NCI-H2227 treated with DMSO at 0.1 percent for 48 hours (cell line): ENCODE results near the gene RAB44.
A peak's percentile ranks its signal among the peaks of the same experiment; 100 is the strongest.

ENCODE experiments used
- DNase-seq: peaks from one replicate; lab custom pipeline; 2025; lab: John Stamatoyannopoulos, UW

The RAB44 gene

DNA sequence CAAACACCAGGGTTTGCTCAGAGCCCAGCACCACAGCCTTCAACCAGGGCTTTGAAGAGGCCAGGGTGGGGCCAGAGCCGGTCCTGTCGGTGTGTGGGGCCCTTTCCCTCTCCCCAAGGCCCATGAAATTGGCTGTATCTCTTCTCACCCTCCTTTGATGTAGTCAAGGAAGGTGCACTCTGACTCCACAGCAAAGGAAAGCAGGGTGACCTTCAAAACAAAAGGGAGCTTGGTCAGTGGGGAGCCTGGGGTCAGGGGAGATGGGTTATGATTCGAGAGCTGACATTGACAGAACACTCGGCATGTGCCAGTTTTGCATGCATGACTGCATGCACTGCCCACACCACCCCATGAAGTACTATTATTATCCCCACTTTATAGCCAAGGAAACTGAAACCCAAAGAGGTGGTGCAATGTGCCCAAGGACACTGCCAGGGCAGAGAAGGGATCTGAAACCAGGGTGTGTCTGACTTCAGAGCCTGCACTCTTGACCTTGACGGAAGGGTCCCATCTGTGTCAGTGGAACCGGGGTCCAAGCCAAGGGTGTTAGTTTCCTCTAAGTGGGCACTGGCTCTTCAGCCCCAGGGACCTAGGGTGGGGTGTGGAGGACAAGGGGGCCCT, 55.4 kb downstream of the RAB44 start:
- DNase-seq, result no peak

DNA sequence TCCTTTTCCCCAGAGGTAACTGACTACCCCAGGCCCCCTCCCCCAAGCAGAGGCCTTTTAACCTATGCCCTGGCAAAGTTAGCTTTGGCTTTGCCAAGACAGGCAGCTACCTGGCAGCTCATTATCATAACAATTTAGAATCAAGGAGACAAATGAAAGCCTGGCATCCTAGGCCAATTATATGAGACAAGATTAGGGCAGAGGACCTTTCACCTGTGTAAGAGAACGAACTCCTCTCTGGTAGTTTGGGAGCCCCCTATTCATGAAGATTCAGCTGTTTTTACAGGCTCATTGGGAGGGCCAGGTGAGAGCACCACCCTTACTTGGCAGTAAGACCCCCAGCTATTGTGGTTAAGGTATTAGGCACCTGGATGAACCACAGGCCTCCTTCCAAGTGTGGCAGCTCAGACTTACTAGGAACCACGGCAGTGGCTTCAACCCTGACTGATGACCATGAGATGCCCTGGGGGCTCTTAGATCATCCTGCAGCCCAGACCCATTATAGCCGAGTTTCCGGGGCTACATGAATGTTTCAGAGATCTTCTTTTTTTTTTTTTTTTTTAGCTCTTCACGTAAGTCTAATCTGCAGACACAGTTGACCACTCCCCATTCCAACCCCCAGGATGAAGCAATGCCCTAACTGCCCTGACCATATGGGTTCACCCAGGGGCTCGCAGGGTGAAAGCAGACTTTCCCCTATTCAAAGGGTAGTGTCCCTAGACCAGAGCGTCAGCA, 56.2 kb downstream of the RAB44 start:
- no peak for DNase-seq

DNA sequence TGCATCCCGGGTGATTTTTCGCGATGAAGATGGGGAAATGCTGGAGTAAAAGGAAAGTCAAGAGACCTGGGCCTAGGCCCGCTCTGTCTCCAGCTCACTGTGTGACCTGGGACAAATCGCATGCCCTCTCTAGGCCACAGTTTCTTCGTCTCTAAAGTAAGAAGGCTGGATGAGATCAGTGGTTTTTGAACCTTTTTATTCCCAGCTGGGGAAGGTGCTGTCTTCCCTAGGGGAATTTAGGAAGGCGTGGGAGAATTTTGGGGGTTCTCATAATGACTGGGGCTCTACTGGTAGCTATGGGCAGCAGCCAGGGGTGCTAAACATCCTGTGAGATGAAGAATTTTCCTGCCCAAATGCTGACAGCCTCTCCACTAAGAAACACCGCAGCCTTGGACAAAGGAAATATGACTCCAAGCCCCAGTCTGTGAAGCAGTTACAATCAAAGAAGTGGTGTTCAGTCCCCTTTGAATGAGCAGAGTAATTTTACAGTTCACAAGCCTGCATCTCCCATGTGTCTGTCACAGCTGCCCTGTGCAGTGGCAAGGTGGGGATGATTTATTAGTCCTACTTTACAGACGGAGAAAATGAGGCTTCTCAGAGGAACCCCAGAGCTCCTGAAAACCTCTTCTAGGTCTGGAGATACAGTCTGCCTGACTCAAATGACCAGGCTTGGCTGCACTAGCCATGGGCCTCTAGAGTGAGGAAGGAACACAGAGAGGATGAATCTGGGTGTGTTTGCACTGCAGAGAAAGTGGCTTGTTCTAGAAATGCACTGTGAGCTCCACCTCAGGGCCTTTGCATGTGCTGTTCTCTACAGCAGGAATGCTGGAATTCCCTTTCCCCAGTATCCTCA, 57.2 kb downstream of the RAB44 start:
- no peak for DNase-seq

DNA sequence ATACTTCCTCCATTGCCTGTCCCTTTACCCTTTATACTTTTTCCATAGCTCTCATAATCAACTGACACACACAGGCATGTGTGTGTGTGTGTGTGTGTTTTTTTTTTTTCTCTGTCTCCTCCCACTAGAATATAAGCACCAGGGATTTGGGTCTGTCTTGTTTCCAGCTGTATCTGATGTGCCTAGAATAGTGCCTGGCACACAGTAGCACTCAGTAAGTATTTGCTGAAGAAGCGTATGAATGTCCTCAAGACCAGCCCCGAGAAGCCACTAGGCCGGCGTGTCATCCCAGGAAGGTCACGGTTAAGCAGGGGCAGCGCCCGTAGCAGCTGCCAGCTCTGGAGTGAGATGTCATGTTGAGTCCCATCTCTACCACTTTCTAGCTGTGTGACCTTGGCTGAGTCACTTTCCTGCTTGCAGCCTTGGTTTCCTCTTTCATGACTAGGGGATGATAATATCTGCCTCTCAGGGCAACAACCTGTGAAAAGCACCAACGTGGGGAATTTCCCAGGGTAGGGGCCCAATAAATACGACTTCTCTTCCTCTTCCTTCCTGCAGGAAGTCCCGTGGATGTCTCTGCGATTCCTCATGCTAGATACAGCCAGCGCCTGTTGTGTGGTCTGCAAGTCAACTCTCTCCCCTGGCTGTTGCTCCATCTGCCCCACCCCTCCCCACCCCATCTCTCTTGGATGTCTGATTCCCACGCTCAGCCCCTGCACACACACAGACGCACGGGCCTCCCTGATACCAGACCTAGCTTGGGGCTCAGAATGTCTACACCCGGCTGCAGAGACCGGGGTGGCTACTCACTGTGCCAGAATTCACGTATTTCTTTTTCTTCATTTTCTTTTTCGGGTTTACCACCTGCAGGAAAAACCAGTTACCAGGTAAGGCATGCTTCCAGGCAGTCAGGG, 58.1 kb downstream of the RAB44 start:
- no peak for DNase-seq

DNA sequence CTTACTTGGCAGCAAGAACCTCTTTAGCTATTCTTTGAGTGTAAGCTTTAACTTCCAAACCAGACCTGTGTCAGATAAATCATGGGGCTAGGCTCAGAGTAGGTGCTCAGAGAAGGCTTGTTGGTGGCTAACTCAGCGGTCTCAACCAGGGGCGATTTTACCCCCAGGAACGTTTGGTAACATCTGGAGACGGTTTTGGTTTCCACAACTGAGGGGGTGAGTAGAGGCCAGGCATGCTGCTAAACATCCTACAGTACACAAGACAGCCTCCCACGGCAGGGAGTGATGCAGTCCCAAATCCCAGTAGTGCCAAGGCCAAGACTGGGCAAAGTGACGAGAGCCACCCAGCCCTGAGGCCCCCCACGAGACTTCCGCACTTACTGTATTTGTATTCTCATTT, 59.2 kb downstream of the RAB44 start:
- no peak for DNase-seq

DNA sequence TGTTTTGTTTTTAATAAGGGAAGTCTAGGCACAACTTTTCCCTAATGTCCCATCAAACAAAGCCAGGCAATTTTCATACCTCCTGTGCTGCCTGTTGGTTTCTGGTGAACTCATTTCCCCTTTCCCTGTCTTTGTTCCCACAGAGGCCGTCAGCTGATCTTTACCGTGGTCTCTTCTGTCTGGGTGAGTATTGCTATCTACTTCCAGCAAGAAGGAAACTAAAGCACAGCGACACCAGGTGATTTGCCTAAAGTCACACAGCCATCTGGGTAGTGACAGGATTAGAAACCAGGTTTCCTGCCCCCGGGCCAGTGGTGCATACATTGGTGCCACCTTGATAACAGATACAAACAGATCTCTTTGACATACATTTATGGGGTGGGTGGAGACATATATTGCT, 59.6 kb downstream of the RAB44 start:
- DNase-seq, result no peak

DNA sequence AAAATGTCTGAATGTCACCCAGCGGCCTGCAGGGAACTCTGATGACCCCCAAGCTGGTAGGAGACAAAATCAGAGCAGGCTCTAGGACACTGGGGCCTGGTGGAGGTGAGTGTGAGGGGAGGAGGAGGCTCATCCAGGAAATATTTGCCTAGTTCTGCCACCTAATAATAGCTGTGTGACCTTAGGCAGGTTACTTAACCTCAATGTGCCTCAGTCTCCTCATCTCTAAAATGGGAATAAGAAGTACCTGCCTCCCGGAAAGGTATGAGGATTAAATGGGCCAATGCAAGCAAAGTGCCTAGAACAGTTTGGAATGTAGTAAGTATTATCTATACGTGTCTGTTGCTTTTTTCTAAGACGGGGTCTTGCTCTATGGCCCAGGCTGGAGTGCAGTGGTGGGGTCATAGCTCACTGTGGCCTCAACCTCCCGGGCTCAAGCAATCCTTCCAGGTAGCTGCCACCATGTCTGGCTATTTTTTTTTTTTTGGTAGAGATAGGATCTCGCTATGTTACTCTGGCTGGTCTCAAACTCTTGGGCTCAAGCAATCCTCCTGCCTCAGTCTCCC, 60.4 kb downstream of the RAB44 start:
- no peak for DNase-seq

DNA sequence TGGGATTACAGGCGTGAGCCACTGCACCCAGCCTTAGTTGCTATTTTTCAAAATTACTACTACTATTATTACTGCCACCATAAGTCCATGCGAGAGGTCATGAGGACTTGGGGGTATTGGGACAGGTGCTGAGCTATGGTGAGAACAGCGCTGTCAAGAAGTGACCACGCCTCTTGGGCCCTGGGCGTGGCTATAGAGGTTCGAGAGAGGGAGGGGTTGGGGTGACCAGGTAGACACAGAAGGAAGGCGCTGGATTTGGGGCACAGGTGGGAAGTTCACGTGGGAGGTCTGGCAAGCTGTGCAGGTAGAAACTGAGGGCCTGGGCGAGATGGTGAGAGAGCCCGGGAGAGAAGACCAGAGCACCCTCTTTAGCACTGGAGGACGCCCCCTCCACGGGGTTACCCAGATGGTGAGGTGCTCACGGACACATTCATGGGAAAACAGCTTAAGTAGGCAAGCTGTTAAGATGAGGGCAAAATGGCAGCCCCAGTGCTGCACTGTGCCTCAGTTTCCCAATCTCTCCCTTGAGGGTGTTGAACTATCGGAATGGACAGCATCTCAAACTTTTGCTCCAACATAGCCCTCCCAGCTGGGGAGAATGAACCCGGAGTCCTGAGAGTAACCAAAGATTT, 61.0 kb downstream of the RAB44 start:
- no peak for DNase-seq

DNA sequence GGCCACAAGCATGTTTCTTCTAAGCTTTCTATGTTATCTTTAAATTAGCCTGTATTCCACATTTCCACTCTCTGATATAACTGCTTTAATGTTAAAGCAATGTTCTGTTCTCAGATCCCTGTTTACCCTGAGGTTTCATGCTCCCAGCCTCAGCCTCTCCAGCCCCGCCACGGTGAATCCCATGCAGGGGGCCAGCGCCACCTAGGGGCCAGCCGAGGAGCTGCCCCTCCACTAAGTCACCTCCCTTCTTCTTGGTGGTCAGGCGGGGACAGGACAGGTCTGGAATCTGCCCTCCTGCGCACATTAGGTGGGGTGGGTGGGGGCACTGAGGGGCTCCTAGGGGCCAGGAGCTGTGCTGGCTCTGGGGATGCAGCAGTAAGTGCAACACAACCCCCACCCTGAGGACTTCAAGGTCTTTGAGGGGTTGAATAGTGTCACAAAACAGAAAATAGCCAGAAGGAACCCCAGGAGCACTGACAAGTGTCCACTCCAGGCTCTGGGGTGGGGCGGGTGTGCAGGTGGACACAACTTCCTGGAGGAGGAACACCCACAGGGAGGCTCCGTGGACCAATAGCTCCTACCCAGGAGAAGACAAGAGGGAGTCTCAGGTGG, 61.6 kb downstream of the RAB44 start:
- peak; percentile 70 for DNase-seq

DNA sequence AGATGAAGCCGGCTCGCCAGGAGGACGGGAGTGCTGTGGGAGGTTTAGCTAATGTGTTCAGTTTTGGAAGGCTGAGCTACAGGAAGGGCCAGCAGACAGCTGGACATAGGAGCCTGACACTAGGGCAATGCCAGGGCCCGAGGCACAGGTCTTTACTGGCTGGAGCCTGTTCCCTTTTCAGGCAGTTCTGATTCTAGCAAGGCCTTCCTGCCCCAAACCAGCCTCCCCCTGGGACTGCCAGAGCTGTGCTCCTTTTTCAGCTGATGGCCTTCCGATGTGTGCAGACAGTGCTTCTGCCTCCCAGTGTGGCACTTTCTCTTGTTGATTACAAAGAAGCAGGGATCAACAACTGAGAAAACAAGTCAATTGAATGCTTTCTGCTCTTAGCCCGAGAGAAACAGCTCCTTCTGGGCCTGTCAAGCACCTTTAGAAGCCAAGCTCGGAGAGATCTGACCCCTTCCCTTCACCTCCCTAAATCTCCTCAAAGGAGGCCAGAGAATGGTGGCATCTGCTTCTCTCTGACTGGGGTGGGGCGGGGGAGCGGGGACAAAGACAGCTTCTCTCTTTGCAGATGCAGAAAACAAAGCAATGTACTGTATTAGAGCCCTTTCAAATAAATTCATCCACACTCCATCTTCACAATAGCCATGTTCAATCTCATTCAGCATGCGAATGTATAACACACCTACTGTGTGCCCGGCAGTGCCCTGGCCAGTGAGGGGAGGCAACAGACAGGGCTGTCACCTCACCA, 63.2 kb downstream of the RAB44 start:
- DNase-seq, result no peak

DNA sequence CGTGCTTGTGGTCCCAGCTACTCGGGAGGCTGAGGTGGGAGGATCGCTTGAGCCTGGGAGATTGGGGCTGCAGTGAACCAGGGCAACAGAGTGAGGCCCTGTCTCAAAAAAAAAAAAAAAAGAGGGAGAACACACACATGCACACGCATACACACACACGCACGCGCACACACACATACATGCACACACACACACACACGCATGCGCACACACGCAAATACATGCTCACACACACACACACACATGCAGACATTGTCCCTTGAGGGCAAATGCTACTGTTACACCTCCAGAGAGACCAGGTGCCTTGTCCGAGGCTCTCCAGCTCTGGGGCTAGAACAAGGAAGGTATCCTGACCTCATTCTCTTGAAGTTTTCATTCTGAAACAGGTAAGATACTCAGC, 64.5 kb downstream of the RAB44 start:
- DNase-seq, result no peak

DNA sequence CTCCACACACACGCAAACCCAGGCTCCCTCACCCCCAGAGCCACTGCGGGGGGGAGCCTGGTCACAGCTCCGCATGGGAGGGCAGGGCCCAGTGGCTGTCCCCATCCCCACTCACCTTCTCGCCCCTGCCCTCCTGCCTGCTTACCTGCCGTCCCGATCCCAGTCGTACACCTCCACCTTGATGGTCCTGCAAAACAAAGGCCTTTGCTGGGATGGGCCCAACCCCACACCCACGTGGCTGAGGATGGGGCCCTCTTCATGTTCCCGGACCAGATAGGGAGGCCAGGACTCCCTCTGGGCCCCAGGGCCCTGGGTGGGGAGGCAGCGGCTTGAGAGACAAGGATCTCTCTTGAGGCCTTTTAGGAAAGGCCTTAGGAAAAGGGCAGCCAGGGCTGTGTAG, 67.6 kb downstream of the RAB44 start:
- no peak for DNase-seq

DNA sequence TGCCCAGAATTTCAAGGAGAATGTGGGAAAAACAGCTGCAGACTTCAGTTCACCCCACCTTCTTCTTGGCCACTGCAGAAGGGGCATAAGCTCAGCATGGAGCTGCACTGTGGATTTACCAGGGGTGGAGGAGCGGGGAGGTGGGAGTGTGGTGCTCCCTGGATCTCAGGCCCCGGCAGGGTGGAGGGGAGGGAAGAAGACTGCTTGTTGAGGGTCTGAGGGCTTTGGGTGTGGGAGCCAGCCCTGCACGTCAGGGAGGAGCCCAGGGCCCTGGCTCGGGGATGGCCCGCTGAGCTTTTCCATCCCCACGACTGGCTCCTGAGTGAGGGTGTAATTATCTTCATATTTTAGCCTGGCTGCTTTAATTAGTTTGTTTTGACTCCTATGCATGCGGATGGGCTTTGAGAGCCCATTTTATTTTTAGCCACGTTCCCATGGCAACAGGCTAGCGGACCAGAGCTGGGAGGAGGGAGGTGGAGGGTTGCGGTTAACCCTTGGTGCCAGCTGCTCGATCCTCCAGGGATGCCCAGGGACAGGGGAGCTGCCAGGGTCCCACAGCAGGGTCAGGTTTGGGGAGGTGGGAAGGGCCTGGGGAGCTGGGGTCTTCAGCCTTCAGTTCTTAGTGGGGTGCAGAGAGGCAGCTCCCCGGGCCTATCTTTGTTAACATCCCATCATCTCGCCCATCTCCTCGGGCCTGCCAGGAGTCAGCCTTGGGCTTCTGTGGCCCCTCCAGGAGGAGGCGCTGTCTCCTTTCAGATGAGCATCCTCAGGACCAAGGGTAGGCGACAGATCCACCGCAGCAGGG, 68.2 kb downstream of the RAB44 start:
- DNase-seq, result peak; percentile 88

DNA sequence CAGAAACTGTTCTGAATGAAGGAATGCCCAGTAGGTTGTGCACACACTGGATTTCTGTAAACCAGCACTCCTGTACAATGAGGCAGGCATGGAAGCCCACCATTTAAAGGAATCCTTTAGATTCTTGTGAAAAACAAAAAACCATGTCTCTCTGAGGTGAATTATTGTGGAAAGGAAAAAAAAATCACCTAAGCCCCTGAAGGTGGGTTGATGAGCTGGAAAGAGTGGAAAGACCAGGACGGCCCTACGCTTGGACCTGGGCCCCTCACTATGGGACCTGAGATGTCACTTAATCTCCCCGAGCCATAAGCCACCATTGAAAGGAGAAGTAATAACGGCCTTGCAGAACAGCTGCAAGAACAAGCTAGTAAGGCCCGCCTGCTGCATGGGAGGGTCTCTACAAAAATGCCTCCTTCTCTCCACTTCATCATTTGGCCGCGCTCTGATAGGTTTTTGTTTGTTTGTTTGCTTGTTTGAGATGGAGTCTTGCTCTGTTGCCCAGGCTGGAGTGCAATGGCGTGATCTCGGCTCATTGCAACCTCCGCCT, 68.8 kb downstream of the RAB44 start:
- no peak for DNase-seq

DNA sequence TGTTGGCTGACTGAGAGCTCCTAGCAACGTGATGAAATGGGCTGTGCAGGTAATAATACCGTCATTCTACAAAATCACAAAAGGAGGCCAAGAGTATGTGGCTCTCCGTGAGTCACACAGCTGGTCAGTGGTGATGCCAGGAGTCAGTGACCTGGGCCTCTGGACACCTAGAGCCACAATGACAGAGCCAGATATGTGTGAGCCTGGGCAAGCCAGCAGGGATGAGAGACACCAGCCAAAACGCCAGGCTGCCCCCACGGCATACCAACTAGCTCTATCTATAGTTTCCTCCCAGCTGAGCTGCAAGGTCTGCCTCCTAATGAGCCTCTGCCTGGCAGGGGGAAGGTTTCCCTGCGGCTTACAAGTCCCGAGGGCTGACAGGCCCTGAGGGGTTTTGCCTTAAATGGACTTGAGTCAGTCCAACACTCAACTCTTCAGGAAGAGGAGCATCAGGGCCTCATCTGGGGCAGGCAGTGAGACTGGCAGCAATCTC, 71.6 kb downstream of the RAB44 start:
- DNase-seq, result no peak

DNA sequence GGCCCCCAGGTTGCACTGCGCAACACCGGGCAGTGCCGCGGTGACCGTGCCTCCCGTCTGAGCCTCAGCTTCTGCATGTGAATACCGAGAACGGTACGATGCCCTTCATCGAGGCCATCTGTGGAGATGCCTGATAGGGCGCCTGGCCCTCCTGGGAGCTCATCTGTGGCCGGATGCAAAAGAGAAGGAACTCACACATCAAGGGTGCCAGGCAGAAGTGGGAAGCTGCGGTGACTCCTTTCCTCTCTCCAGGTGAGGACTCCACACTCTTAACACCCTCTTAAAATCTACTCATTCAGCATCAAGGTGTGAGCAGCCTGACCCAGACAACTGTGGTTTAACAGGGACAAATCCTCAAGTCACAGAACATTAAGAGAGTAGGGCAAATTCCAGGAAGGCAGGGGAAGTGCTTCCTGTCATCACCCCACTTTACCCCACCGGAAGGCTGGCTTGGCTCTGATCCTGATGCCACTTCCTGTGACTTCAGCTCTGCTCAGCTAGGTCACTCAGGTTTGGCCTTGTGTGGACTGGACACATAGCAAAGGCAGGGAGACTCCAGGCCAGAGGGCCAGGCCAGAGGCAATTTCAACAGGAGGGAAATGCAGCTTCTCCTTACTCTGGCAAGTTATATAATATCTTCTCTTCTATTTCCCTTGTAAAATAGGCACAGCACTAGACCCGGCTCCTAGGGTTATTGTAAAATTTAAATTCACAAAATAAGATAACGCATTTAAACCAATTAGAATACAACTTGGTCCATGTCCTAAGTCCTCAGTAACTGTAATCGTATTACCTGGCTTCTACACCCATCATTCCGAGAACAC, 72.3 kb downstream of the RAB44 start:
- no peak for DNase-seq

DNA sequence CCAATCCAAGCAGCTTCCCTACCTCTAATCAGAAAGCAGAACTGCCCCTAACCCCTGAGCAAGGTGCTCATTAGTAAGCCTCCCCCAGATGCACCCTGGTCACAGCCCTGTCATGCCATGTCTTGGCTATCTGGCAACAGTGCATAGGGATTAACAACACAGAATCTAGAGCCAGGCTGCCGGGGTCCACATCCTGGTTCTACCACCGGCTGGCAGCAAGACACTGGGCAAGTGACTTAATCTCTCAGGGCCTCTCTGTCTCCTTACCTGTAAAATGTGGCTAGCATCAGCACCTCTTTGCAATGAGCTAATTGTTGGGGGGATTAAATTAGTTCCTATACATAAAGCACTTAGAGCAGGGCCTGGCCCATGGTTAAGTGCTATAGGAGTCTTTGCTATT, 73.5 kb downstream of the RAB44 start:
- DNase-seq, result no peak

DNA sequence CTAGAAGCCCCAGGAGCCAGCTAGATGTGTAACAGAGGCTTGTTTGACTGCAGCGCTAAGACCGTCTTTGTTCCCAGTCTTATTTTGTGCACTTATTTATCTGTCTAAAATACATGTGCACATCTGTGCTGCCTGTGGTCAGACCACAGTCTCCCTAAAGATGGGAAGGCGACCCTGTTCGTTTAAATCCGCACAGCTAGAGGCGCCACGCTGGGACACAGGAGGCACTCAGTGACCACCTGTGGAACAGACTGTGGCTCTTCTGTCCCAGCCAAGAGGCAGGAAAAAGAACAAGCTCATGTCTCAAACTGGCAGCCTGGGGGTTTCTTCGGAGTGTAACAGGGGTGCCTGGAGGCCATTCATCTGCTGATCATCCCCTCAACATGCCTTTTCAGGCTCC, 74.8 kb downstream of the RAB44 start:
- no peak for DNase-seq
